Measurements from ENCODE around the gene VGLL1. TPM values are rescaled to one million over a fixed set of nuclear protein-coding genes. Genes with fewer than 3 reads are reported as not detected.

Gene VGLL1
- polyA plus RNA-seq, 1 of the 3 experiments (the other 2 are of a cell fraction), result not detected

DNA sequence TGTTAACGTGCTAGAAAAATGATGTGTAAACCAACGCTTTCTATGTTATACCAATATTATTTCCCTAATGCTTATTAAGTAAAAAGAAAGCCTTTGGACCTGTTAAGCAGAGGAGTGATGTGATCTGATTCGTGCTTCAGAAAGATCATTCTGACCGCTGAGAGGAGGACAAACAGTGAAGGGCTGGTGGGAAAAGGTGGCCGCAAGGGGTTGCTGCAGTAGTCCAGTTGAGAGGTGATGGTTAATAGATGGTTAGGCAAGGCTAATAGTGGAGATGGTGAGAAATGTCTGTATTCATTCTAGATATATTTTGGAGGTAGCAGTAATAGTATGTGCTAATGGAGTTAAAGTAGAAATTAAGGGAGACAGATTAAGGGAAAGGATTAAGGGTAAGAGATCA is 12.9 kb upstream of the VGLL1 start:
- Histone ChIP-seq H4K20me1 (ENCODE audit: insufficient read depth) (no peaks in the 10 kb centered on the region), H3K27me3 (ENCODE audit: insufficient read depth) (peaks cover 4% of the 10 kb centered on the region; the same call in 1 of the 2 replicates), H3K9ac (no peak overlapping the region), H3K4me2 (no peak overlapping the region), H2AFZ (ENCODE audit: low read depth) (no peak overlapping the region), H3K27ac (ENCODE audit: low read depth in 2 of 2, low read length in 1 of 2) (no peak overlapping the region), H3K4me1 (ENCODE audit: control insufficient read depth in 1 of 2, insufficient read depth in 2 of 2, low read depth in 1 of 2, low read length in 1 of 2) (no peaks in the 10 kb centered on the region), H3K9me3 (no peaks in the 10 kb centered on the region), H3F3A (replicated peaks; ENCODE audit: insufficient read depth) (no peaks in the 10 kb centered on the region), H3K4me3 (ENCODE audit: low read depth in 2 of 2, low read length in 1 of 2) (no peak overlapping the region), H3K79me2 (ENCODE audit: insufficient read depth) (no peaks in the 10 kb centered on the region), H3K36me3 (replicated peaks in 1 of 2; ENCODE audit: control insufficient read depth in 1 of 2, insufficient read depth in 2 of 2, low read length in 1 of 2) (no peaks in the 10 kb centered on the region), H3K9me2 (no peaks in the 10 kb centered on the region)
- ChIA-PET CTCF (no interaction called here), POLR2A (no interaction called here)
- DNase-seq, result no peak
- TF ChIP-seq GATA2 (CRISPR knock-in tag; IDR thresholded peaks at IDR 0.05) (no peak), POLR2AphosphoS5 (IDR thresholded peaks at IDR 0.05; ENCODE audit: low read depth, low read length) (no peak)
- 32% methylated on average over 5 of the region's 5 CpGs for WGBS (ENCODE audit: low lambda C conversion rate)

DNA sequence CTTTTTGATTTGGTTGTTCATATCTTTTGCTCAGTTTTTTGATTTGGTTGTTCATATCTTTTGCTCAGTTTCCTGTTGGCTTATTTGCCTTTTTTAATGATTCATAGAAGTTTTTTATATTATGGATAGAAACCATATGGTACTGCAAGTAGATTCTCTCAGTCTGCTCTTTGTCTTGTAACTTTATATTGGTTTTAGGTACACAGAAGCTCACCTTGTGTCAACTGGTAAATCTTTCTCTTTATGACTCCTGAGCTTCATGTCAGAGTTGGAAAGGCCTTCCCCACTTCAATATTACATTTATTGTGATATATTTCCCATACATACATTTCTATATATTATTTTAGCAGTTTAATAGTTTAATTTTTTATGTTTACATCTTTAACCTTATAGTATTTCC is 8.2 kb upstream of the VGLL1 start:
- no peak for TF ChIP-seq FOSL2 (IDR thresholded peaks at IDR 0.05; ENCODE audit: borderline replicate concordance, low read depth)
- TF ChIP-seq NFIC (IDR thresholded peaks at IDR 0.05; ENCODE audit: borderline replicate concordance), result no peak
- no peak for TF ChIP-seq RXRA (IDR thresholded peaks at IDR 0.05; ENCODE audit: borderline replicate concordance, low read depth)
- TF ChIP-seq RAD21 (IDR thresholded peaks at IDR 0.05; ENCODE audit: low read length), result no peak
- no peak for TF ChIP-seq RFX5 (IDR thresholded peaks at IDR 0.05; ENCODE audit: low read length)
- ChIA-PET CTCF (interaction anchor here (1.7 kb wide), 1 partner anchor 54 kb away, joined by 4 read pairs; no protein-coding TSS in a partner anchor), POLR2A (interaction anchor here (0.7 kb wide), 1 partner anchor 496 kb away, joined by 3 read pairs; no protein-coding TSS in a partner anchor)
- H3K27ac ChIP-seq (ENCODE audit: low read depth in 2 of 2, low read length in 1 of 2), result no peak overlapping the region
- H3K9me2 ChIP-seq, result no peaks in the 10 kb centered on the region
- no peak overlapping the region for H2AFZ ChIP-seq (ENCODE audit: low read depth)
- no peak overlapping the region for H3K9ac ChIP-seq
- H3K79me2 ChIP-seq (ENCODE audit: insufficient read depth), result no peaks in the 10 kb centered on the region
- DNase-seq, result no peak
- H3K4me3 ChIP-seq (ENCODE audit: low read depth in 2 of 2, low read length in 1 of 2), result no peak overlapping the region
- no peaks in the 10 kb centered on the region for H4K20me1 ChIP-seq (ENCODE audit: insufficient read depth)
- H3K9me3 ChIP-seq, result no peaks in the 10 kb centered on the region
- peaks cover 4% of the 10 kb centered on the region; the same call in 1 of the 2 replicates for H3K27me3 ChIP-seq (ENCODE audit: insufficient read depth)
- H3K4me1 ChIP-seq (ENCODE audit: control insufficient read depth in 1 of 2, insufficient read depth in 2 of 2, low read depth in 1 of 2, low read length in 1 of 2), result no peaks in the 10 kb centered on the region
- H3K4me2 ChIP-seq, result no peak overlapping the region
- H3F3A ChIP-seq (replicated peaks; ENCODE audit: insufficient read depth), result peaks cover 4% of the 10 kb centered on the region
- no peaks in the 10 kb centered on the region for H3K36me3 ChIP-seq (replicated peaks in 1 of 2; ENCODE audit: control insufficient read depth in 1 of 2, insufficient read depth in 2 of 2, low read length in 1 of 2)

DNA sequence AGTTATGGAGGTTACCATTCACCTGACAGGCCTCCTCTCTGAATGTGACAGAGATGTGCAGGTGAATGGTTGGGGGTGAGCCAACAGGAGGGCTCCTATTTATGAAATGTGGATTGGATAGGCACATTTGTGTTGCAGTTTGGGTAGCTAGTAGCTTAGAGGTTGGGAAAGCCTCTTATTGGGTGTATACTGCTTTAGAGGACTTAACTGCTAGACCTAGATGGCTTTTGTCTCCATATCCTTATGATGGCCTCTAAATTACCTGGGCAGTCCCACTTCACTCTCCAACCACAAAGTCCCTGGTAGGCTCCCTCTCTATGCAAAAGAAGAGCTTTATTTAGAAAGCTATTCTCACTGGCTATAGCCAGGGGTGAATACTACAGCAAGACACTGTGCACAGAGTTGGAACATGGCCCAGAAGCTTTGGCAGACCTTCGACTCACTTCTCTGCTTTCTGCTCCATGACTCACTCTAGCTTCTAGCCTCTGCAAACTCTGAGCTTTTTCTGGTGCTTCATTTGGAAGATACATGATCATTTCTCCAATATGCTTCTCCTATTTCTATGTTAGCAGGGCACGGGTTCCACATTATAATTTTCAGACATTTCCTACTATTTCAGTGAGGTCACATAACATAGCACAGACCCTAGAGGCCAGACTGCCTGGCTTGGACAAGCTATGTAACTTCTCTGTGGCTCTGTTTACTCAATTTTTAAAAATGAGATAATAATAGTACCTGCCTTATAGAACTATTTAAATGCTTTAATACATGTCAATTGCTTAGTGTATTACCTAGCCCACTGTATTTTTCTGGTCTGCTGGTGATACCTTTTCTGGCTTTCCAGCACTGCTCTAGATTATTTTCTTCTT is 6.0 kb upstream of the VGLL1 start:
- no peak for TF ChIP-seq FOXJ3 (CRISPR knock-in tag; IDR thresholded peaks at IDR 0.05)
- no peak for TF ChIP-seq EP300 (IDR thresholded peaks at IDR 0.05; ENCODE audit: borderline replicate concordance in 1 of 2, low read depth in 1 of 2, low read length in 1 of 2)
- peak; percentile 56; the same call in 1 of the 2 replicates for TF ChIP-seq NFIC (IDR thresholded peaks at IDR 0.05; ENCODE audit: borderline replicate concordance)
- peak; percentile 53; the same call in 1 of the 2 replicates for TF ChIP-seq FOSL2 (IDR thresholded peaks at IDR 0.05; ENCODE audit: borderline replicate concordance, low read depth)
- no peak for TF ChIP-seq RAD21 (IDR thresholded peaks at IDR 0.05; ENCODE audit: low read length)
- TF ChIP-seq IRF3 (IDR thresholded peaks at IDR 0.05; ENCODE audit: low read depth, low read length), result no peak
- peak; percentile 26; the same call in 1 of the 2 replicates for TF ChIP-seq JUND (IDR thresholded peaks at IDR 0.05)
- TF ChIP-seq SMC3 (IDR thresholded peaks at IDR 0.05; ENCODE audit: low read depth, low read length), result no peak
- no peak for TF ChIP-seq MXI1 (IDR thresholded peaks at IDR 0.05; ENCODE audit: low read depth, low read length)
- peaks cover 4% of the 10 kb centered on the region for H3F3A ChIP-seq (replicated peaks; ENCODE audit: insufficient read depth)
- H3K4me2 ChIP-seq, result no peak overlapping the region
- 3% methylated on average over 2 of the region's 2 CpGs for WGBS (ENCODE audit: low lambda C conversion rate)
- no peaks in the 10 kb centered on the region for H3K9me2 ChIP-seq
- no peak overlapping the region for H3K4me3 ChIP-seq (ENCODE audit: low read depth in 2 of 2, low read length in 1 of 2)
- H3K36me3 ChIP-seq (replicated peaks in 1 of 2; ENCODE audit: control insufficient read depth in 1 of 2, insufficient read depth in 2 of 2, low read length in 1 of 2), result no peaks in the 10 kb centered on the region
- CTCF ChIA-PET, result no interaction called here
- H3K4me1 ChIP-seq (ENCODE audit: control insufficient read depth in 1 of 2, insufficient read depth in 2 of 2, low read depth in 1 of 2, low read length in 1 of 2), result no peaks in the 10 kb centered on the region
- no peaks in the 10 kb centered on the region for H3K9me3 ChIP-seq
- H2AFZ ChIP-seq (ENCODE audit: low read depth), result no peak overlapping the region
- H4K20me1 ChIP-seq (ENCODE audit: insufficient read depth), result no peaks in the 10 kb centered on the region
- no peak overlapping the region for H3K27ac ChIP-seq (ENCODE audit: low read depth in 2 of 2, low read length in 1 of 2)
- DNase-seq, result no peak
- H3K79me2 ChIP-seq (ENCODE audit: insufficient read depth), result no peaks in the 10 kb centered on the region
- no peaks in the 10 kb centered on the region; the same call in 1 of the 2 replicates for H3K27me3 ChIP-seq (ENCODE audit: insufficient read depth)
- H3K9ac ChIP-seq, result no peak overlapping the region
- POLR2A ChIA-PET, result interaction anchor here (0.6 kb wide), 1 partner anchor 119 kb away, joined by 3 read pairs; no protein-coding TSS in a partner anchor
